ENCODE results near the gene LTBP1.
A peak's percentile ranks its signal among the peaks of the same experiment; 100 is the strongest.

The LTBP1 gene

GRCh38 chr2:33202641-33203522 lies 256.1 kb downstream of the LTBP1 start:
- no peak for DNase-seq (ENCODE audit: low spot score)

- DNase-seq (ENCODE audit: low spot score): no peak
Measured at GRCh38 chr2:33204945-33205344, 258.2 kb downstream of the LTBP1 start.

GRCh38 chr2:33205693-33206434 lies 259.1 kb downstream of the LTBP1 start:
- DNase-seq (ENCODE audit: low spot score): no peak

GRCh38 chr2:33207151-33207740 lies 260.5 kb downstream of the LTBP1 start:
- no peak for DNase-seq (ENCODE audit: low spot score)

- no peak for DNase-seq (ENCODE audit: low spot score)
Measured at GRCh38 chr2:33208400-33208799, 261.6 kb downstream of the LTBP1 start.

GRCh38 chr2:33209976-33210375 lies 263.2 kb downstream of the LTBP1 start:
- no peak for DNase-seq (ENCODE audit: low spot score)

- peak; percentile 70 for DNase-seq (ENCODE audit: low spot score)
Measured at GRCh38 chr2:33210626-33211025, 263.9 kb downstream of the LTBP1 start.

GRCh38 chr2:33212151-33212550 lies 265.4 kb downstream of the LTBP1 start:
- peak; percentile 69 for DNase-seq (ENCODE audit: low spot score)

- DNase-seq (ENCODE audit: low spot score): no peak
Measured at GRCh38 chr2:33213244-33213643, 266.5 kb downstream of the LTBP1 start.

- DNase-seq (ENCODE audit: low spot score): no peak
Measured at GRCh38 chr2:33213648-33214047, 266.9 kb downstream of the LTBP1 start.

- DNase-seq (ENCODE audit: low spot score): no peak
Measured at GRCh38 chr2:33214436-33214835, 267.7 kb downstream of the LTBP1 start.

- no peak for DNase-seq (ENCODE audit: low spot score)
Measured at GRCh38 chr2:33214857-33215256, 268.1 kb downstream of the LTBP1 start.

- no peak for DNase-seq (ENCODE audit: low spot score)
Measured at GRCh38 chr2:33215299-33215698, 268.5 kb downstream of the LTBP1 start.

- no peak for DNase-seq (ENCODE audit: low spot score)
Measured at GRCh38 chr2:33215983-33216382, 269.2 kb downstream of the LTBP1 start.

GRCh38 chr2:33216508-33217182 lies 269.9 kb downstream of the LTBP1 start:
- DNase-seq (ENCODE audit: low spot score): peak; percentile 43

- DNase-seq (ENCODE audit: low spot score): no peak
Measured at GRCh38 chr2:33217406-33217805, 270.7 kb downstream of the LTBP1 start.

GRCh38 chr2:33219114-33219513 lies 272.4 kb downstream of the LTBP1 start:
- DNase-seq (ENCODE audit: low spot score): no peak

GRCh38 chr2:33219850-33220275 lies 273.1 kb downstream of the LTBP1 start:
- no peak for DNase-seq (ENCODE audit: low spot score)

- no peak for DNase-seq (ENCODE audit: low spot score)
Measured at GRCh38 chr2:33220533-33220932, 273.8 kb downstream of the LTBP1 start.

GRCh38 chr2:33221046-33221784 lies 274.5 kb downstream of the LTBP1 start:
- DNase-seq (ENCODE audit: low spot score): no peak

GRCh38 chr2:33222309-33222708 lies 275.6 kb downstream of the LTBP1 start:
- DNase-seq (ENCODE audit: low spot score): no peak

GRCh38 chr2:33223856-33224255 lies 277.1 kb downstream of the LTBP1 start:
- no peak for DNase-seq (ENCODE audit: low spot score)

Measured in hepatic stellate cell (primary cell).